ENCODE results near the gene KCNK10.
"Not testable (repeated sequence)": the region's sequence is repeated elsewhere in the genome, so short reads cannot be mapped to it uniquely, and the experiment has no call there.

The KCNK10 gene

DNA sequence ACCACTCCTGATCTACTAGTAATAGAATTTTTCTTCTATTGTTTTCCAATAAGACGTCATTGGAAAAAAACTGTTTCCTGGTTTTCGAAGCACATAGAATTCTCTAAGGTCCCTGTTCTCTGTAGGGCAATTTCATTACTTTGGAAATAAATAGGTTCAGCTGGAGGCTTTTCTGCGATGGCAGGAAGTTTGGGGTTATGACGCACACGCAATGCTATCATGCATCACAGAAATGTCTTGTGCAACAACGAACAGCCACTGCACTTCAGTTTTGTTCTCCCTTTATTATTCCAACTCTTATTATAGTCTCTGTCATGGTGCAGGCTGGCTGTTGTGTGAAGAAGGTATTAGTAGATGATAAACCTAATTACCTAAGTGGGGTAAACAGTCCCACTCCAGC lies 59.0 kb downstream of the KCNK10 start:
- DNase-seq, result no peak

DNA sequence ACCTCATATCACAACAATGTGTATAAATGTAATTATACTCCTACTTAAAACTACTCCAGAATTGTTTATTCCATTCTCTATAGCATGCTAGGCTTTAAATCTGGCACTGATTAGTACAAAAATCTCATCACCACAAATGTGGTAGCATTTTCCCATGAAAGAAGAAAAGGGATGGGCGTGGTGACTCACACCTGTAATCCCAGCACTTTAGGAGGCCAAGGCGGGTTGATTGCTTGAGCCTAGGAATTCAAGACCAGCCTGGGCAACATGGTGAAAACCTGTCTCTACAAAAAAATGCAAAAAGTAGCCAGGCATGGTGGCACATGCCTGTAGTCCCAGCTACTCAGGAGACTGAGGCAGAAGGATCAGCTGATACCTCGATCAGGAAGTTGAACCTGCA lies 61.8 kb downstream of the KCNK10 start:
- DNase-seq, result not testable (repeated sequence)

DNA sequence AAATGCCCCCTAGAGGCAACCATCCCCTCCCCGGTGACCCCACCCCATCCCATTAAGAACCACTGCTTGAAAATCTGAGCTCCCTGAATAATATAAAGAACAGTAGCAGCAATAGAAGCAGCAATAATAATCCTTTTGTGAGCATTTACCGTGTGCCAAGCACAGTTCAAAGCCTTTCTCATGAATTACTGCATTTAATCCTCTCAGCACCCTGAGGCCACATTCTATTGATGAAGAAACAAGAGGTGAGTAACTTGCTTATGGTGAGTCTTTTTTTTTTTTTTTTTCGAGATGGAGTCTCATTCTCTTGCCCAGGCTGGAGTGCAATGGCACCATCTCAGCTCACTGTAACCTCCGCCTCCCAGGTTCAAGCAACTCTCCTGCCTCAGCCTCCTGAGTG lies 65.0 kb downstream of the KCNK10 start:
- no peak for DNase-seq

DNA sequence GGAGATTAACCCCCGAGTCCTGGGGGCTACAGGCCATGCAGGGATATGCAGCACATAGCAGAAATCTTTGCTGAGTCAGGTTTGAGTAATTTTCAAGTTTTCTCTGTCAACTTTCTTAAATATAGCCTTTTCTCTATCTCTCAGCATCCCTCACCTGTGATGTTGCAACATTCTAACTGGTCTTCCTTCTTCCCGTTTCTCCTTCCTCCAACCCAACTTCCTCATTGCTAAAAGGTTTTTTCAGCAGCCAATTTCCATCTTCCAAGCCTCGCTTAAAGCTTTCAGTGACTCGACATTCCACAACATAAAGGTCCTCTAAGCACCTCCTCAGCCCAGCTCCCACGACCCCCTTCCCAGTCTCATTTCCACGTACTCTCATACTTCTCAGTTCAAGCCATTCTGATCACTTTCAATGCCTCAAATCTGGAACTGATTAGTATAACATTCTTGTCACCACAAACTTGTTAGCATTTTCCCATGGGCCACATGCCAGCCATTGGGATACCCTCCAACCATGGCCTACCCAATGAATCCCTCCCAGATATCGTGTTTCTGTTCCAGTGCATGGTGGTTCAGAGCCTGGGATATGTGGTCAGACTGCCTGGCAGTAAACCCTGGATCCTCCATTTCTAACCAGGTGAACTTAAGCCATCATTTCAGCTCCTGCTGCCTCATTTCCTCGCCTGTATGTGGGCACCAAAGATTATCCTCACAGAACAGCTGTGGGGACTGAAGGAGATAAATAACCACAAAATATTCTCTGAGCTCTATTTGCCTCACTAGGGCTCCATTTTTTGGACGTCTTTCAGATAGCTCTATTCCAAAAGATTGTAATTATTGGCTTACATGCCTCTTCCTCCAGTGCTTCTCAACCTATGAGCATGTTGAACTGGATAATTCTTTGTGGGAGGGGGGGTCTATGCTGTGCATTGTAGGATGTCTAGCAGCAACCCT lies 65.8 kb downstream of the KCNK10 start:
- DNase-seq, result no peak

DNA sequence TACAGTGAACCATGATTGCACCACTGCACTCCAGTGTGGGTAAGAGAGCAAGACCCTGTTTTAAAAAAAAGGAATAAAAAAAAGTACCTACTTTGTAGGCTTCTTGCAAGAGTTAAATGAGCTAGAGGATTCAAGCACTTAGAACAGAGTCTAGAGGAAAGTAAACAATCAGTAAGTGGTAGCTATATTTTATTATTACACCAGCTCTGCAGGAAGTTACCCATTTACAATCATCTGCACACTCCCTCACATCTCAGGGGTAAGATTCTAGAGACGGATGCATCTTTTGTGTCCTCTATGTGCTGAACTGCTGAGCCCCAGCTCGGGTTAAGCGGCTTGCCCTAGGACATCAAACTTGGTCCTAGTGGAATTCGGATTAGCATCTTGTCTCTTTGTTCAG lies 67.3 kb downstream of the KCNK10 start:
- no peak for DNase-seq

DNA sequence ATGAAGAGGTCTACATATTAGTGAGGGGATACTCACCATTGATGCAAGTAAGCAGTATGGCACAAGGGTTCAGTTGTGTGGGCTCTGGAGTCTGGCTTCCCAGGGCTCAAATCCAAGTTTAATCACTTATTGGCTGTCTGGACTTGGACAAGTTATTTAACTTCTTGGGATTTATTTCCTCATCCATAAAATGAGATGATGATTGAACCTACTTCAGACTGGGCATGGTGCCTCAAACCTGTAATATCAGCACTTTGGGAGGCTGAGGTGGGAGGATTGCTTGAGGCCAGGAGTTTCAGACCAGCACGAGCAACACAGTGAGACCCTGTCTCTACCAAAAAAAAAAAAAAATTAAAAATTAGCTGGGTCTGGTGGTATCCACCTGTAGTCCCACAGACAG lies 67.9 kb downstream of the KCNK10 start:
- DNase-seq, result no peak

DNA sequence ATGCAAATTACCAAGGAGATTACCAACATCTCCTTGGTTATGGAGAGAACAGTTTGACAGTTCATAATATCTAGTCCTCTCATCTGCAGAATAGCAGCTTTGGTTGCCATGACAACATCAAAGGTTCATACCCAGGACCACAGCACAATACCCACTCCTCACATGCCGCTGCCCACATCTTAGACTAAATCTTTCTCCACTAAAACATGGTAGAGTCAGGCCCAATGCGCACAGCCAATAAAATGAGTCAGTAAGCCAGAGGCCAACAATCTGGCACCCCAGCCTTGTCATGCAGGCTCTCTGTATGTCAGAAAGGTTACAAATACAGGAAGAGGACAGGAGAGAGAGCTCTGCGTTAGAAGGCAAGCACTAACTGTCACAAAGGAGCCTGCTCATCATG lies 70.6 kb downstream of the KCNK10 start:
- no peak for DNase-seq

DNA sequence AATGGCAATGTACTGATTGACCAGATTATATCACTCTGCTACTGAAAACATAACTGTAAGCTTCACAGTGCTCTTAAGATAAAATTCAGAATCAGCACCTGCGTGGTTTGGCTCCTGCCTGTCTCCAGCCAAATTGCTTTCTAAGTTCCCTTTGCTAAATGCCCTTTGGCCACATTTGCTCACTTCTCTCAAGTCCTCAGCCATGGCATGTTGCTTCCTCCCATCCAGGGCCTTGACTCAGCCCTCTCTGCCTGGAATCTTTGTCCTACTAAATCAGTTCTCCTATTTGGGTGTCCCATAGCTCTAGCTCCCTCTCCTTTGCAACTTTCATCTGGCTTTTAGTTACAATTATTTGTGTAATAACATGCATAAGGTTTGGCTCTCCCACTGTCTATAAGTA lies 71.4 kb downstream of the KCNK10 start:
- no peak for DNase-seq

DNA sequence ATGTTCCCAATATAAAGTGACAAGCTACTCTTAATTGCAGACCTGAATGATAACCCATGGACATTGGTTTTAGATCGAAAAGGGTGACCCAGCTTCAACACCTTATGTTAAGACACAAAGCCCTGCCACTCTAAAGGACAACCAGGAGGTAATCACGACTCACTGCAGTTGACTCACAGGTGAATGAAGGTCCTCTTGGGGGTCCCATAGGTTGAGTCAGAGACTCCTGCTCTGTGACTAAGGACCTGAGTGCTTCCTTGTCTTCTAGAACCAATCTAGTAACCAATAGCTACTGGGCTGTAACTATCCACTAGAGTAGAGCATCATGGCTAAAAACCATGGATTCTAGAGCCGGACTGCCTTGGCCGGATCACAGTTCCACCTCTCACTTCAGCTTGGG lies 73.8 kb downstream of the KCNK10 start:
- no peak for DNase-seq

DNA sequence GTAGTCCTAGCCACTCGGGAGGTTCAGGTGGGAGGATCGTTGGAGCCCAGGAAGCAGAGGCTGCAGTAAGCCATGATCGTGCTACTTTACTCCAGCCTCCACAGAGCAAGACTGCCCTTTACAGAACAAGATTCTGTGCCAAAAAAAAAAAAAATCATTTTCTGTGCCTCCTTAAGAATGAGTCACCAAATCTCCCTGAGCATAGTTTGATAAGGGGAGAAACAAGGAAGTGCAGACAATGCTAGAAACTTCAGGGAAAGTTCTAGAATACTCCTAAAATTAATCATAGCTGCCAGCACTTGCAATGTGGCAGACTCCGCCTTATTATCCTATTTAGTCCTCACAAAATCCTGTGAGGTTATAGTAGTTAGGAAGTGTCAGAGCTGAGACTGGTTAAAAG lies 74.5 kb downstream of the KCNK10 start:
- DNase-seq, result no peak

DNA sequence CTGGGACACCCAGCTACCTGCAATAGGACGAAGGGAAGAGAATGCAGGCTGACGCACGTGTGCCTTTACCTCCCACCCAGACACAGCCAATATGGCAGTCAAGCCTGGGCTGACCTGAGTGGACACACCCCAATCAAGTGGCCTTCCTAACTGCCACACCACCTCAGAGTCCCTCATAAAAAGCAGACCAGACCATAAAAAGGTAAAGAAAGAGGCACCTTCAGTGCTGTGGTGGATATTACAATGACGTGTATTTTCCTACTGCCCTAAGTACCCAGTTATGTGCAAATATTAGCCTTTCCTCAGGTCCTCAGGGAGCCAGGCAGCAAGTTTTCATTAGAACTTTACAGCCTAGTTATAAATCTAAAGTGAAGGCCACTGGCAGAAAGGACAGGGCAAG lies 75.8 kb downstream of the KCNK10 start:
- no peak for DNase-seq

DNA sequence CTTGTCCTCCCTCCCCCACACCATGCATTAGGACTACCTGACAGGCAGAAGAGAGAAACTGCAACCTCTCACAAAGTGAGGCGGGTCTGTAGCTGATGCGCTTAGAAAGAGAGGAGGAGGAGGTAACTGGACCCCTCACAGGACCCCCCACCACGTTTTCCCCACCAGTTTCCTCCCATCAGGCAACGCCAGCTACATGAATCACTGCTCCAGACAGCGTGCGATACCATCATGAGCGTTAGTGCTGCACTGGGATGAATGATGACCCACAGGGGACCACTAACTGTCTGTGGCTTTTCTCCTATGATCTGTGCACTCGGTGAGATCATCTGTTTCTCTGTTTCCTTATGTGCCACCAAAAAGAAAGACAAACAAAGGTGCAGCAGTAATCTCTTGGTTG lies 77.7 kb downstream of the KCNK10 start:
- no peak for DNase-seq

DNA sequence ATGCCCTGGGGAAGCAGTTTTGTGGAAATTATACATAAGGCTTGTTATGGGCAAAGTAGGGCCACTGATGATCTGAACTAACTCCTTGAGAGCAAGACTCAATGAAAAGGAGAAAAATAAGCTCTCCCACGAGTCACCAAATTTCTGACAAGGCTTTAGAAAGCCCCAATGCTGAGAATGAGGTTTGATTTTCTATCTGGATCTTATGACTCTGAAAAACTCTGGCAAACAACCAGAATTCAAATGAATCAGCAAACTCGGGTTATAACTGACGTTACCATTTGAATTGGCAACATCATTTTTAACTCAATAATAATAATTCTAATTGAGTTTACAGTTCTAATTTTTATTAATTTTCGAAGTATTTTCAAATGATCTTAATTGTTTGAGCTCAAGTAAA lies 79.1 kb downstream of the KCNK10 start:
- no peak for DNase-seq

DNA sequence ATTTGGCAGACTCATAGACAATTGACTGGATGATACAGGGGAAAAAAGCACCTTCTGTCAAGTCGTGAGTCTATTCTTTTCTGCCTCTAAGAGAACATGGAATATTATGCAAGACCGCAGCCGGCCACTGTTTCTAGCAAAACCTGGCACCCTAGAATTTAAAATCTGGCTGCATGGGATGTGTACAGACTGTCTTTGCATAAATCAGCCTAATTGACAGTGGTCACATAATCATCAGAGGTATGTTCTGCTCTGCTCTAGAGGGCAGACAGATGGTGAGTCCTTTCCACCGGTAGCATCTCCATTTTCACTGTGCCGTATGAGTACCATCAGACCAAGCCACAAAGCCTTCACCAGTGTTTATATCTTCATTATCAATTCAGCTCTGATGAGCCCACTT lies 80.6 kb downstream of the KCNK10 start:
- no peak for DNase-seq

DNA sequence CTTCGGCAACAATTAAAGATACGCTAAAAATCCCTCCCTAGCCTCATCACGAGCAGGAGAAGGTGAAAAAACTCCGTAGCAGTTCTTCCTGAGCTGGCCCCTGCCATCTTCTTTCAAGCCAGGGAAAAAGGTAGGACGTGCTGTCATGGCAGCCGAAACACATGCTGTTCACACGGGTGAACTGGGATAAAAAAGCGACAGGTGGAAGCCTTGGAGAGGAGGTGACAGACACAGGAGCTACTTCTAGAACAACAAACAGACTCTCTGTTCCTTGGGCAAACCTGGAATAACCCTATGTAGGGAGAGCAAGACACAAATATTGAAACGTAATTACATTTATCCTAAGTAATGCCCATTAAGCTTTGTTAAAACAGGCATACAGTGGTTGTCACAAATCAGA lies 81.3 kb downstream of the KCNK10 start:
- no peak for DNase-seq

DNA sequence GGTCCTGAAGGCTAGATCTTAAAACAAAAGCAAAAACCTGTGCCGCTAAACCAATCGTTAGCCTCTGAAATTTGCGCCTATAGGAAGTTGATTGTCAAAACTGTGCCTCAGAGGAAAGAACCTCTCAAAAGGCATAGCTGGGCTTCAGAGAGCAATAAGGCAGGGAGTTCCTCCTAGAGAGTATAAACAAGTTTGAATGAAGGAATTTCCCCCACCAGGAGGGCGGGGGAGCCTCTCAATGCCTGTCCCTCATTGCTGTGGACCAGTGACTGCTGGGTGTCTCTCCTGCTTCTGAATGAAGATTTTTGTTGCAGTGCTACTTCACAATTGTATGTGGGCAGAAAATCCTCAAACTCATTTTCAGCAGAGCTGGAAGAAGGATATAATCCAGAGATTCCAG lies 88.6 kb downstream of the KCNK10 start:
- no peak for DNase-seq

DNA sequence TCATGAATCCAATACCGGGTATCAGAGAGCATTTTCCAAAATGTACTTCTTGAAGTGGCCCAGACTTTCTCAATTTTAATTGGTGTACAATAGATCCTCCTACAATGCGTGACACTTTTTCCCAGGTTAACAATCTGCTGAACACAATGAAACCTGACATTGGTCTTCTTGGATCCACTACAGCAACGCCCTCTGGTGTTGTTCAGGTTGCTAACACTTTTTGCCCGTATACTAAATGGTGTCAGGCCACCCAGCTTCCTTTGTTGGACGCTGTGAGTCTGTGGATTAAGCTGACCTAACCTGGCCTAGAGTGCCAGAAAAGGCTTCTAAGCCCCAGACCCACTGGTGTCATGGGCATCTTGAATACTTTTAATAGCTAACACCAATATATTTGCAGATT lies 89.2 kb downstream of the KCNK10 start:
- no peak for DNase-seq

DNA sequence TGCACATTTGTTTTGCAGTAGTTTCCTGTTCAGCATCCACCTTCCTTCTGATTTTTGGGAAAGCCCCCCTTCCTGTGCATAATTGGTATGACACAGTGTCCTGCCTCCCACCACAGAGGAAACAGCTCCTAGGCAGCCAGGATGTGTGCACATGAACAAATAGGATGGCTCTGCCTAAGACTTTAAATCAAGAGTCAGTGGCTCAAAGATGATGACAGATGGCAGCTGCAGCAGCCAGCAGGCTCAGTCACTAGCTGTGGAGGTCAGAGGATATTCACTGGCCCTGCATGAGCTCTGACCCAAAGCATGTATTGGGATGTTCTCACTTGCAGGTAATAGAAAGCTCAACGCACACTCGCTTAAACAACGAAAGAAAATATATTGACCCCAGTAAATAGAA lies 90.3 kb downstream of the KCNK10 start:
- no peak for DNase-seq

DNA sequence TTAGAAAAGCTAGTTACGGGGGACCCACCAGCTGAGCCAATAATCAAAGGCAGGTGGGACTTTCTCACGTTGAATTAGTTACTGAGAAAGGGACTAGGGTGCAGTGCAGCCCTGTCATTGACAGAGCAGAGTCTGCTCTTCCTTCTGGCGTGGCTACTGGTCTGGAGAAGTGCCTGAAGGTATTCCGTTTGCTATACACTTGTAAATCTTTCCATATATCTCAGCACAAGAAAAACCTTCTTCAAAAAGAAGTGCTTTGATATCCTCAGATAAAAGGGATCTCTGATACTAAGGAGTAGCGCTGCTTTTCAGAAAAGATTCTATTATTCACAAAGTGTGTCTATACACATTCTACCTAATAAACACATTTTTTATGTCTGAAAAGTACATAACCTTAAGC lies 91.5 kb downstream of the KCNK10 start:
- no peak for DNase-seq

DNA sequence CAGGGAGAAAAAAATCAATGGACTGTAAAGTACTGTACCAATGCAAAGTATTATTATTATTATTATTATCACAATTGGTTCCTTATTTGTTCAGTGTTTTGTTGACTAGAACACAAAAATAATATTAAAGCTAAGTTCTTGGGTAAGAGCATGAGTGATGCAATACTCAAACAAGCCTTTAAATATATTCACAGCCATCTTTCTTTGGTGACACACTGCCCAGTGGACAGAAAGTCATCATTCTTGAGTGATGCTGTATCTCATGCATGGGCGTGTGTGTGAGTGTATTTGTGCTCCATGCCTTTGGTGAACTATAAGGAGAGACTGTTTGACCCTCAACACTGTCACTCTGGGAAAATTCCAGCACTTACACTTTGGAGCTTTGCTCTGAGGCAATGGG lies 93.6 kb downstream of the KCNK10 start:
- DNase-seq, result no peak

DNA sequence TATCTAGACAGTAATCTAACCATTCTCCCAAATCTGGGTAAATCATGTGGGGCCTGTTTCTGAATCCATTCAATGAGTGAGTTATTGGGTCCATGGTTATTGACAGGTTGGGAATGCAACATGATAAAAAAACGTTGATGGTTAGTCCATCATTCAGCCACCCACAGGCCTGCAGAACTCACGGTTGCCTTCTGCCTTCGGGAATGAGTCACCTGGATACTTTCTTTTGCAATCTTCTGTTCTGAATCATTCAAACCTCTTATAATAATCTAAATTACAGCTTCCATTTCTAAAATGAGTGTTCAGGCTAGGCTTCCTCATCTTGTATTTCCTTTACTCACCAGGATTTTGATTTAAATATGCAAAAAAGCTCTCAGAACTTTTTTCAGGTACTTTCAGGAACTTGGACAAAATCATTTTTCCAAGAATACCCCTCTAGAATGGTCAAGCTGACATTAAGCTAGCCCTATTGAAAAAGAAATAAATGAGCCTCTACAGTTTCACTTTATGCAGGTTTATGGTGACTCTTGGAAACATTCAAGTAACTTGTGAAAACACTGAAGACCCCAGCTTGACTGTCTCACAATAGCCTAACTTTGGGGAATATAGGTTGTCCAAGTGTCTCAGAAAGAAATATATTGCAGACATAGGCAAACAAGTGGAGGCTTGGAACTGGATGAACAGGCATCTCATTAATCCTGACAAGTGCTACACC lies 94.4 kb downstream of the KCNK10 start:
- no peak for DNase-seq

DNA sequence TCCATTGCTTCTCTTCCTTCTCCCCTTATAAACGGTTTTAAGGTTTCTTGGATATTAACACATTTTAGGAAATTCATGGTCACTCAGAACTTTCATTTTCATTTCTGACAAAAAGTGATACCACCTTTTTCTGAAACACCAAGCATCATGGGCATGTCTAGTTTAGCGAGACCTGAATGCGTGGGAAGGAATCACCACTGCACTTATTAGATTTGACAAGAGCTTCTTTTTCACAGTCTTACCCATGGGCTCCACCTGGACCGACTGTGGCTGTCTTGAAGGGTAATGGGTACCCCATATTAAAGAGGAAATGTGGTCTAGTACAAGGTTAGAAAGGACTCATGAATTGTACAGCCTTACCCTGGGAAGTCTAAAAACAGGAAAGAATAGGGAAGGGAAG lies 95.4 kb downstream of the KCNK10 start:
- DNase-seq, result no peak

DNA sequence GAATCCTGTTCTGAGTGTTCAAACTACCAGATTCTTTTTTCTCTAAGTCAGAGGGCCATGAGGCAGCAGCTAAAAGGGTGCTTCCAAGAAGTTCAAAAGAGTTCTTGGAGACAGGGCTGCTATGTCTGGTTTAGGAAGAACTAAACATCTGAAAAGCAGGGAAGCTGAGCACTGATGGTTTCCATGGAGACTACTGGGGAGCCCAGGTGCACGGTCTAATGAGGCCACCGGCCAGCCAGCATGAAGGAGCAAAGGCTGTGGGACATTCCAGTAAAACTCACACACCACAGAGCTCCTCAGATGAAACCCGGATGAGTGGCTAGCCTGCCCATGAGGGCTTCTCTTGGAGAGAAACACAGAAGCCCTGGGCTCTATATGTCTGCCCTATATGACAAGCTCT lies 97.3 kb downstream of the KCNK10 start:
- no peak for DNase-seq

DNA sequence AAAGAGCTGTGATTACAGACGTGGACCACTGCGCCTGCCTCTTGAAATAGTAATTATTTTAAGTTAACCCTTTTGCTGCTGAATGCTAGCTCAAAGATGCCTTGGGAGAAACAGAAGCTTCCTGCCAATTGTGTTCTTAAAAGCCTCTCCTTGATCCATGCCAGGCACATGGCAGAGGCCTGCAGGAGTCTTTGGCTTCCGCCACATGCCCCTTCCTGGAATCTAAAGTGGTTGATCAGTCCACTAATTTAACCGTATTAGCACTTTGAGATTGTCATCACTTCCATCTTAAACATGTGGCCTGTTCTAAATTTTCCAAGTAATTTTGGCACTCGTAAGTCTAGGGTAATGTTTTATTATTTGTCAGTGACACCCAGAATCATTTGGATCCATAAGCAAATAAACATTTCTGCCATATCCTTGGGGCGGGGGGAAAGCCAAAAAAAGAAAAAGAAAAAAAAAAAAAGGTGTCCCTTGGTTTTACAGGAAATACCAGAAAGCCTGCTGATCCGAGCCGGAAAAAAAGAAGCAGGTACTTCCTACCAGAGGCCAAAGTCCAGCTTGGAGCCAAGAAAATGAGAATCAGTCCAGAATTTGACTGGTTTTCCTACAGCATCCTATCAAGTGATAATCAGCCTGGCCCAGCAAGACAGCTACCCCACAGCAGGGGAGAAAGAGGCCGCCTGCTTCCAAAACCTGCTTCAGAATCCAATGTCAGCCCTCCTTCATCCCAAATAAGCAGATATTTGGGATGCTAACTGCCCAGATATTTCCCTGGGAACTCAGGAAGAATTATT lies 104.8 kb downstream of the KCNK10 start:
- DNase-seq, result no peak
